CD8-positive, alpha-beta memory T cell (primary cell): Measurements from ENCODE around the gene AHCYL2. TPM values are rescaled to one million over a fixed set of nuclear protein-coding genes. Genes with fewer than 3 reads are reported as not detected.

ENCODE experiments used
- CTCF ChIA-PET: fragments of 350-600 bp; sonication (Branson Sonifier 250); formaldehyde crosslinking; loops from one replicate; lab custom pipeline; 2021; ENCODE audit warnings: antibody characterized with exemption; lab: Charles Lee
- POLR2A ChIA-PET: fragments of 350-600 bp; sonication (Branson Sonifier 250); formaldehyde crosslinking; loops from one replicate; lab custom pipeline; 2021; ENCODE audit warnings: antibody characterized with exemption; lab: Charles Lee
- DNase-seq, 5 donors: peaks; one replicate each; pipeline versions ENCODE4 v3.0.0 to v3.0.0-alpha.2; 2020 to 2022; ENCODE audit warnings: mixed read lengths in 1 of 5
- H3K27ac ChIP-seq: one replicate; pipeline ENCODE4 v1.7.0; 2013; ENCODE audit warnings: low read depth, mild to moderate bottlenecking, low read length, moderate library complexity
- H3K27me3 ChIP-seq: 2 replicates; pipeline ENCODE4 v1.7.0; 2013; ENCODE audit warnings: low read length, mild to moderate bottlenecking; ENCODE audit not compliant: insufficient read depth, poor library complexity, severe bottlenecking
- H3K36me3 ChIP-seq: 2 replicates; pipeline ENCODE4 v1.7.0; 2013; ENCODE audit warnings: mild to moderate bottlenecking, low read length, moderate library complexity; ENCODE audit not compliant: insufficient read depth
- H3K4me1 ChIP-seq: 2 replicates; pipeline ENCODE4 v1.7.0; 2013; ENCODE audit warnings: mild to moderate bottlenecking, low read length, moderate library complexity; ENCODE audit not compliant: insufficient read depth
- H3K4me3 ChIP-seq: 2 replicates; pipeline ENCODE4 v1.7.0; 2013; ENCODE audit warnings: mild to moderate bottlenecking, low read length
- H3K9me3 ChIP-seq: 2 replicates; pipeline ENCODE4 v1.7.0; 2013; ENCODE audit warnings: mild to moderate bottlenecking, low read length
- H3K27ac Mint-ChIP-seq, 8 donors: one replicate each; pipeline ENCODE4 v1.8.0; 2020 to 2021; ENCODE audit warnings: mixed read lengths in 8 of 8, mild to moderate bottlenecking in 6 of 8, inconsistent platforms in 3 of 8, moderate library complexity in 3 of 8
- H3K27me3 Mint-ChIP-seq, 2 donors: one replicate each; pipeline ENCODE4 v1.8.0; 2020 to 2021; ENCODE audit warnings: mixed read lengths in 2 of 2, mild to moderate bottlenecking in 1 of 2, moderate library complexity in 1 of 2
- H3K36me3 Mint-ChIP-seq, 3 donors: one replicate each; pipeline ENCODE4 v1.8.0; 2020 to 2021; ENCODE audit warnings: mixed read lengths in 3 of 3, inconsistent platforms in 1 of 3, mild to moderate bottlenecking in 1 of 3
- H3K4me1 Mint-ChIP-seq, 3 donors: one replicate each; pipeline ENCODE4 v1.8.0; 2020 to 2021; ENCODE audit warnings: mixed read lengths in 3 of 3, inconsistent platforms in 1 of 3, mild to moderate bottlenecking in 1 of 3
- H3K4me3 Mint-ChIP-seq, 7 donors: one replicate each; pipeline ENCODE4 v1.8.0; 2020 to 2021; ENCODE audit warnings: mixed read lengths in 7 of 7, mild to moderate bottlenecking in 6 of 7, moderate library complexity in 4 of 7, inconsistent platforms in 2 of 7
- H3K9me3 Mint-ChIP-seq, 5 donors: one replicate each; pipeline ENCODE4 v1.8.0; 2020 to 2022; ENCODE audit warnings: mixed read lengths in 5 of 5, mild to moderate bottlenecking in 3 of 5, moderate library complexity in 2 of 5, inconsistent platforms in 1 of 5
- polyA plus RNA-seq: library from polyadenylated mRNA; unstranded; fragments of 300-500 nt; fragmentation: Illumina TruSeq; gene quantifications from one replicate; pipeline ENCODE4 v1.2.3, GENCODE V29; 2021
- total RNA-seq, 2 experiments: library from RNA; stranded (reverse); gene quantifications; one replicate each; pipeline ENCODE4 v1.2.3, GENCODE V29; 2021

AHCYL2 gene
- total and polyA plus RNA-seq, 3 experiments from 2014 or later: 8.1 to 8.4 (median 8.2) TPM

- POLR2A ChIA-PET: no interaction called here
- Mint-ChIP-seq H3K4me1 (no peaks in the 10 kb centered on the region), H3K27me3 (no peaks in the 10 kb centered on the region), H3K9me3 (no peaks in the 10 kb centered on the region), H3K36me3 (peaks cover 0 to 4% (median 3%) of the 10 kb centered on the region in 3 donors), H3K4me3 (no peak overlapping the region), H3K27ac (no peak overlapping the region)
- Histone ChIP-seq H3K9me3 (no peaks in the 10 kb centered on the region), H3K4me1 (no peaks in the 10 kb centered on the region), H3K27me3 (no peaks in the 10 kb centered on the region), H3K4me3 (no peak overlapping the region), H3K36me3 (no peaks in the 10 kb centered on the region), H3K27ac (no peak overlapping the region)
- CTCF ChIA-PET: interaction anchor here (1.9 kb wide), 1 partner anchor 116 kb away, joined by 5 read pairs; no protein-coding TSS in a partner anchor
- DNase-seq: no peak
These were observed 109.6 kb downstream of the AHCYL2 start for GRCh38 chr7:129334473-129334872.

GRCh38 chr7:129338450-129338849 lies 113.6 kb downstream of the AHCYL2 start:
- DNase-seq: no peak
- Mint-ChIP-seq H3K4me1 (peaks cover 6 to 10% (median 9%) of the 10 kb centered on the region in 3 donors), H3K36me3 (peaks cover 0 to 3% (median under 1%) of the 10 kb centered on the region in 3 donors), H3K27me3 (peaks cover 0 to 1% of the 10 kb centered on the region in 2 donors), H3K27ac (peak overlapping the region in 1 of 8 donors; percentile 77), H3K4me3 (no peak overlapping the region), H3K9me3 (no peaks in the 10 kb centered on the region)
- ChIA-PET CTCF (no interaction called here), POLR2A (no interaction called here)
- H3K9me3 ChIP-seq: no peaks in the 10 kb centered on the region
- H3K36me3 ChIP-seq: no peaks in the 10 kb centered on the region
- H3K27me3 ChIP-seq: no peaks in the 10 kb centered on the region
- no peaks in the 10 kb centered on the region for H3K4me1 ChIP-seq
- H3K4me3 ChIP-seq: no peak overlapping the region
- H3K27ac ChIP-seq: no peak overlapping the region

GRCh38 chr7:129341212-129341611 lies 116.4 kb downstream of the AHCYL2 start:
- Histone ChIP-seq H3K27ac (no peak overlapping the region), H3K4me3 (no peak overlapping the region), H3K36me3 (no peaks in the 10 kb centered on the region), H3K27me3 (no peaks in the 10 kb centered on the region), H3K4me1 (no peaks in the 10 kb centered on the region), H3K9me3 (no peaks in the 10 kb centered on the region)
- peak overlapping the region in 1 of 8 donors; percentile 86 for H3K27ac Mint-ChIP-seq
- H3K27me3 Mint-ChIP-seq: peaks cover 0 to 1% of the 10 kb centered on the region in 2 donors
- CTCF ChIA-PET: no interaction called here
- no peaks in the 10 kb centered on the region for H3K9me3 Mint-ChIP-seq
- POLR2A ChIA-PET: no interaction called here
- no peak for DNase-seq
- peaks cover 0 to 1% (median 0%) of the 10 kb centered on the region in 3 donors for H3K36me3 Mint-ChIP-seq
- no peak overlapping the region for H3K4me3 Mint-ChIP-seq
- H3K4me1 Mint-ChIP-seq: peaks cover 9 to 14% (median 11%) of the 10 kb centered on the region in 3 donors

- Histone ChIP-seq H3K9me3 (no peaks in the 10 kb centered on the region), H3K27me3 (no peaks in the 10 kb centered on the region), H3K4me1 (no peaks in the 10 kb centered on the region), H3K36me3 (no peaks in the 10 kb centered on the region), H3K4me3 (no peak overlapping the region), H3K27ac (no peak overlapping the region)
- Mint-ChIP-seq H3K9me3 (no peaks in the 10 kb centered on the region), H3K4me1 (peaks cover 9 to 14% (median 11%) of the 10 kb centered on the region in 3 donors), H3K27ac (peak overlapping the region in 1 of 8 donors; percentile 86), H3K27me3 (peaks cover 0 to 1% of the 10 kb centered on the region in 2 donors), H3K36me3 (peaks cover 0 to 1% (median 0%) of the 10 kb centered on the region in 3 donors), H3K4me3 (no peak overlapping the region)
- DNase-seq: no peak
- ChIA-PET POLR2A (no interaction called here), CTCF (interaction anchor here (0.6 to 1.5 kb wide), 11 partner anchors 15 to 488 kb away, joined by 3 to 7 read pairs (median 3); no protein-coding TSS in a partner anchor)
These were observed 117.3 kb downstream of the AHCYL2 start for GRCh38 chr7:129341816-129342806.

GRCh38 chr7:129343099-129343700 lies 118.4 kb downstream of the AHCYL2 start:
- Histone ChIP-seq H3K27me3 (no peaks in the 10 kb centered on the region), H3K9me3 (no peaks in the 10 kb centered on the region), H3K36me3 (no peaks in the 10 kb centered on the region), H3K4me3 (no peak overlapping the region), H3K27ac (no peak overlapping the region), H3K4me1 (no peaks in the 10 kb centered on the region)
- ChIA-PET POLR2A (interaction anchor here (0.5 to 0.7 kb wide), 2 partner anchors 262 to 586 kb away, joined by 3 to 5 read pairs; no protein-coding TSS in a partner anchor), CTCF (interaction anchor here (0.6 to 1.5 kb wide), 12 partner anchors 17 to 487 kb away, joined by 3 to 7 read pairs (median 3); no protein-coding TSS in a partner anchor)
- H3K27ac Mint-ChIP-seq: no peak overlapping the region
- peaks cover 0 to 1% (median 0%) of the 10 kb centered on the region in 3 donors for H3K36me3 Mint-ChIP-seq
- DNase-seq: peak in 2 of 5 donors; percentile 18
- H3K4me1 Mint-ChIP-seq: peaks cover 9 to 14% (median 11%) of the 10 kb centered on the region in 3 donors
- peaks cover 0 to 1% of the 10 kb centered on the region in 2 donors for H3K27me3 Mint-ChIP-seq
- no peaks in the 10 kb centered on the region for H3K9me3 Mint-ChIP-seq
- H3K4me3 Mint-ChIP-seq: no peak overlapping the region

GRCh38 chr7:129347330-129347729 lies 122.5 kb downstream of the AHCYL2 start:
- no peaks in the 10 kb centered on the region for H3K36me3 ChIP-seq
- H3K9me3 ChIP-seq: no peaks in the 10 kb centered on the region
- H3K9me3 Mint-ChIP-seq: no peaks in the 10 kb centered on the region
- H3K27me3 ChIP-seq: no peaks in the 10 kb centered on the region
- peaks cover 0 to 1% of the 10 kb centered on the region in 2 donors for H3K27me3 Mint-ChIP-seq
- H3K36me3 Mint-ChIP-seq: no peaks in the 10 kb centered on the region
- H3K27ac Mint-ChIP-seq: no peak overlapping the region
- ChIA-PET CTCF (no interaction called here), POLR2A (no interaction called here)
- no peak overlapping the region for H3K4me3 Mint-ChIP-seq
- H3K4me1 ChIP-seq: no peaks in the 10 kb centered on the region
- no peak overlapping the region for H3K27ac ChIP-seq
- H3K4me3 ChIP-seq: no peak overlapping the region
- no peak for DNase-seq
- peaks cover 2 to 5% (median 5%) of the 10 kb centered on the region in 3 donors for H3K4me1 Mint-ChIP-seq

- H3K27ac Mint-ChIP-seq: no peak overlapping the region
- H3K4me1 Mint-ChIP-seq: peaks cover under 1 to 5% (median 5%) of the 10 kb centered on the region in 3 donors
- peaks cover 0 to under 1% of the 10 kb centered on the region in 2 donors for H3K27me3 Mint-ChIP-seq
- H3K4me3 Mint-ChIP-seq: no peak overlapping the region
- ChIA-PET CTCF (no interaction called here), POLR2A (no interaction called here)
- H3K27me3 ChIP-seq: no peaks in the 10 kb centered on the region
- no peaks in the 10 kb centered on the region for H3K9me3 ChIP-seq
- DNase-seq: no peak
- no peaks in the 10 kb centered on the region for H3K36me3 ChIP-seq
- H3K4me1 ChIP-seq: no peaks in the 10 kb centered on the region
- H3K36me3 Mint-ChIP-seq: no peaks in the 10 kb centered on the region
- H3K4me3 ChIP-seq: no peak overlapping the region
- H3K9me3 Mint-ChIP-seq: no peaks in the 10 kb centered on the region
- H3K27ac ChIP-seq: no peak overlapping the region
These were observed 123.4 kb downstream of the AHCYL2 start for GRCh38 chr7:129348023-129348740.
